K562 (cell line): ENCODE data around the gene PRKAG2. TPM values are rescaled to one million over a fixed set of nuclear protein-coding genes. Genes with fewer than 3 reads are reported as not detected.

Experiments used
- ATAC-seq: fragments of 200-7000 bp; cut with Tn5 transposase; 3 replicates; pipeline ENCODE4 v1.9.1; 2020; ENCODE audit warnings: moderate library complexity
- BruUV-seq: library from RNA; stranded (reverse); fragments of 400-500 nt; replicated peaks from 2 replicates; lab custom pipeline; 2021; lab: Mats Ljungman, UMichigan
- CTCF ChIA-PET: fragments of 300-600 bp; formaldehyde crosslinking; extraction: SDS; loops from one replicate; lab custom pipeline; 2021; ENCODE audit warnings: low intra/inter-chr PET ratio; lab: Yijun Ruan, JAX
- POLR2A ChIA-PET: fragments of 300-600, 350-650 bp; sonication (Branson Sonifier 250); formaldehyde crosslinking; extraction: SDS; loops from one replicate; lab custom pipeline; 2021; ENCODE audit warnings: antibody characterized with exemption, inconsistent platforms; lab: Yijun Ruan, JAX
- DNase-seq, 4 experiments: peaks; one replicate each; pipeline versions ENCODE4 v3.0.0 to v3.0.0-alpha.2; 2011 to 2018; ENCODE audit warnings: low spot score in 3 of 4, mixed read lengths in 3 of 4; ENCODE audit errors: extremely low read depth in 1 of 4
- FAIRE-seq: peaks from 2 replicates; lab custom pipeline; 2011; peaks lifted over from hg19 to GRCh38; lab: Jason Lieb, UNC
- H2AFZ ChIP-seq: 2 replicates; pipeline ENCODE4 v1.6.0; 2011; ENCODE audit warnings: low read depth, low read length, control low read depth, inconsistent platforms
- H3K27ac ChIP-seq: fragments of 200-600 bp; 3 replicates; pipeline ENCODE4 v1.8.0; 2011; ENCODE audit warnings: low read depth, mild to moderate bottlenecking, control low read depth, inconsistent platforms, low read length, moderate library complexity, mixed read lengths; ENCODE audit errors: extremely low read depth
- H3K27me3 ChIP-seq, 2 experiments: fragments of 300-600 bp in 1 of 2; 2 replicates in 1 of 2; 3 replicates in 1 of 2; pipeline versions ENCODE4 v1.6.0 to v1.8.0; 2011; ENCODE audit warnings: inconsistent platforms in 2 of 2, low read length in 2 of 2, mild to moderate bottlenecking in 1 of 2, mixed read lengths in 1 of 2, moderate library complexity in 1 of 2; ENCODE audit not compliant: control insufficient read depth in 2 of 2, insufficient read depth in 2 of 2
- H3K36me3 ChIP-seq: fragments of 300-600 bp; 3 replicates; pipeline ENCODE4 v1.8.0; 2011; ENCODE audit warnings: mild to moderate bottlenecking, low read length, inconsistent platforms; ENCODE audit not compliant: control insufficient read depth, insufficient read depth
- H3K4me1 ChIP-seq, 2 experiments: fragments of 200-600 bp in 1 of 2; replicated peaks in 1 of 2; 2 replicates in 1 of 2; 3 replicates in 1 of 2; pipeline versions ENCODE4 v1.5.1 to v1.8.0; 2011; ENCODE audit warnings: inconsistent platforms in 2 of 2, low read length in 2 of 2, mild to moderate bottlenecking in 1 of 2, mixed read lengths in 1 of 2, moderate library complexity in 1 of 2; ENCODE audit not compliant: control insufficient read depth in 2 of 2, insufficient read depth in 2 of 2
- H3K4me2 ChIP-seq: 2 replicates; pipeline ENCODE4 v1.6.1; 2011; ENCODE audit warnings: low read length, control low read depth, inconsistent platforms, mixed read lengths; ENCODE audit not compliant: insufficient read depth
- H3K4me3 ChIP-seq: fragments of 200-600 bp; sonication (generic), shearing (Covaris generic); 2 replicates; pipeline ENCODE4 v1.5.1; 2016; ENCODE audit warnings: control low read depth, inconsistent platforms
- H3K79me2 ChIP-seq: fragments of 200-600 bp; 3 replicates; pipeline ENCODE4 v1.8.0; 2011; ENCODE audit warnings: low read length, inconsistent platforms; ENCODE audit not compliant: control insufficient read depth, insufficient read depth
- H3K9ac ChIP-seq, 2 experiments: 2 replicates each; pipeline versions ENCODE4 v1.6.0 to v1.6.1; 2011; ENCODE audit warnings: low read depth in 2 of 2, low read length in 2 of 2, control low read depth in 1 of 2, inconsistent platforms in 1 of 2, mild to moderate bottlenecking in 1 of 2, mixed read lengths in 1 of 2; ENCODE audit not compliant: insufficient read depth in 1 of 2
- H3K9me1 ChIP-seq: one replicate; pipeline ENCODE4 v1.6.0; 2011; ENCODE audit warnings: inconsistent platforms, mild to moderate bottlenecking, low read length, moderate library complexity; ENCODE audit not compliant: control insufficient read depth, insufficient read depth
- H3K9me3 ChIP-seq: replicated peaks from 2 replicates; pipeline ENCODE4 v1.5.1; 2011; ENCODE audit warnings: low read depth, low read length, inconsistent platforms; ENCODE audit not compliant: control insufficient read depth, insufficient read depth
- H4K20me1 ChIP-seq: replicated peaks from 2 replicates; pipeline ENCODE4 v1.6.1; 2011; ENCODE audit warnings: low read length, inconsistent platforms, mixed read lengths; ENCODE audit not compliant: control insufficient read depth, insufficient read depth
- E2F3 ChIP-seq: fragments of 250-450 bp; sonication (Bioruptor Pico); IDR thresholded peaks from 2 replicates; pipeline ENCODE4 v1.4.0; 2020; ENCODE audit warnings: mild to moderate bottlenecking
- ELF1 ChIP-seq: fragments of 200-800 bp; sonication (Bioruptor generic); IDR thresholded peaks from 2 replicates; pipeline ENCODE4 v1.6.1; 2016; ENCODE audit warnings: missing genetic modification characterization, missing compliant biosample characterization
- FOXK1 ChIP-seq: sonication (generic); formaldehyde crosslinking; IDR thresholded peaks from 2 replicates; pipeline ENCODE4 v1.8.0; 2022; ENCODE audit warnings: missing genetic modification reagents, mild to moderate bottlenecking, borderline replicate concordance
- GATAD2A ChIP-seq: fragments of 450-650 bp; IDR thresholded peaks from 2 replicates; pipeline ENCODE4 v1.6.1; 2017
- MTA2 ChIP-seq: fragments of 450-650 bp; IDR thresholded peaks from 2 replicates; pipeline ENCODE4 v1.6.1; 2016; ENCODE audit warnings: low read depth
- PHB2 ChIP-seq: fragments of 450-650 bp; IDR thresholded peaks from 2 replicates; pipeline ENCODE4 v1.6.1; 2017; ENCODE audit warnings: low read depth
- RBM34 ChIP-seq: fragments of 200-400 bp; formaldehyde crosslinking; IDR thresholded peaks from 2 replicates; pipeline ENCODE4 v1.6.1; 2018; ENCODE audit warnings: low read length, borderline replicate concordance; ENCODE audit not compliant: insufficient read depth
- TCF3 ChIP-seq: sonication (generic); formaldehyde crosslinking; IDR thresholded peaks from 2 replicates; pipeline ENCODE4 v1.4.0; 2020; ENCODE audit warnings: mild to moderate bottlenecking, missing genetic modification reagents
- ZSCAN29 ChIP-seq: fragments of 450-650 bp; IDR thresholded peaks from 2 replicates; pipeline ENCODE4 v1.6.1; 2017
- WGBS: fragments of 100-300 bp; shearing (Covaris generic); methylation state at CpG from one replicate; pipeline ENCODE4 v1.1.6; 2016; ENCODE audit warnings: low coverage, mixed read lengths; ENCODE audit not compliant: insufficient coverage; ENCODE audit errors: missing lambda C conversion rate; 5-methylcytosine and 5-hydroxymethylcytosine counted together
- in situ Hi-C: fragments of 300-500 bp; cut with MboI; formaldehyde crosslinking; loops from 4 replicates; pipeline ENCODE4 v1.15.0; 2018; ENCODE audit warnings: inconsistent platforms, mixed read lengths
- intact Hi-C: fragments of 100-400 bp; cut with micrococcal nuclease; formaldehyde crosslinking; loops from 2 replicates; pipeline ENCODE4 v1.14.2; 2022
- polyA plus RNA-seq, 8 experiments: library from polyadenylated mRNA; depleted of rRNA in 4 of 8; stranded (reverse) in 5 of 8; unstranded in 3 of 8; fragments of >200 nt; fragmentation: Nextera tagmentation in 2 of 8; fragmentation: Illumina TruSeq in 1 of 8; extraction: Ambion mirVana in 2 of 8; extraction: Trizol in 1 of 8; gene quantifications; 2 replicates each; pipeline versions ENCODE4 v1.2.1 to v1.2.3, GENCODE V29; 2011 to 2014; ENCODE audit warnings: inconsistent platforms in 1 of 8, missing spikeins in 1 of 8
- total RNA-seq, 7 experiments: library from RNA; depleted of rRNA in 6 of 7; stranded (reverse); fragments of >200 nt in 6 of 7; fragmentation: Illumina TruSeq in 2 of 7; extraction: Trizol in 2 of 7; gene quantifications; 2 replicates each; pipeline versions ENCODE4 v1.2.1 to v1.2.3, GENCODE V29; 2011 to 2021; ENCODE audit warnings: low replicate concordance in 1 of 7
- TF ChIP-seq, protein P1 (sequence below): fragments of 250-450 bp; sonication (Bioruptor Pico); IDR thresholded peaks from 2 replicates; pipeline ENCODE4 v1.8.0; 2022; ENCODE audit warnings: inconsistent platforms, mild to moderate bottlenecking, moderate library complexity, borderline replicate concordance
- TF ChIP-seq, protein P2 (sequence below): sonication (generic); formaldehyde crosslinking; IDR thresholded peaks from 2 replicates; pipeline ENCODE4 v1.8.0; 2022; ENCODE audit warnings: missing genetic modification reagents, mild to moderate bottlenecking, borderline replicate concordance

Gene PRKAG2
- total and polyA plus RNA-seq, 9 of the 15 experiments (the other 6 are each of a cell fraction or from before 2014, with no cell fraction given) = 0.99 to 5.6 (median 3.3) TPM

DNA sequence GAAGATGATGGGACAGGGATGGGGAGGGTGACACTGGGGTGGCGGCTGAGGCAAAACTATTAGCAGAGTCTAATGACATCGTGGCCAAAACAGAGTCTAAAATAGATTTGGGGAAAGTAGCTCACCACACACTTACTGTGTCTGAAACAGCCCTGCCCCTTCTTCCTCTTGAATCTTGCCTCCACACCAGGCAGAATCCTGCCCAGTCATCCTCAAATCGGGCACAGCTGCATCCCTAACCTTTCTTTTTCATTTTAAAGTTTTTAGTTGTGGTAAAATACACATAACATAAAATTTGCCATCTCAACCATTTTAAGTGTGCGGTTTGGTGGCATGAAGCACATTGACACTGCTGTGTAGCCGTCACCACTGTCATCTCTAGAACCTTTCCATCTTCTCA is 90.0 kb downstream of the PRKAG2 start:
- ChIA-PET CTCF (no interaction called here), POLR2A (interaction anchor here (1.7 kb wide), 1 partner anchor 11 kb away, joined by 3 read pairs; no protein-coding TSS in a partner anchor)
- Histone ChIP-seq H3K4me2 (no peak overlapping the region), H3K36me3 (no peaks in the 10 kb centered on the region), H4K20me1 (peaks cover 11% of the 10 kb centered on the region; the same call in 1 of the 2 replicates), H3K9me3 (no peaks in the 10 kb centered on the region), H3K9ac (no peak overlapping the region), H3K27ac (no peak overlapping the region), H3K4me1 (peaks cover 0 to 8% of the 10 kb centered on the region in 2 experiments; a peak in 2 of 5 replicates), H3K79me2 (no peaks in the 10 kb centered on the region), H3K9me1 (no peaks in the 10 kb centered on the region), H3K27me3 (peaks cover 47 to 76% of the 10 kb centered on the region in 2 experiments), H2AFZ (no peak overlapping the region), H3K4me3 (no peak overlapping the region)
- 4% methylated on average over 5 of the region's 5 CpGs for WGBS
- in situ Hi-C loops (no loop called here), intact Hi-C loops (no loop called here)
- no peak for DNase-seq
- no peak for FAIRE-seq
- TF ChIP-seq RBM34 (no peak), ELF1 (tag) (no peak), GATAD2A (no peak), ZSCAN29 (no peak), PHB2 (no peak), MTA2 (no peak), FOXK1 (CRISPR knock-in tag) (no peak), TCF3 (CRISPR knock-in tag) (no peak), E2F3 (CRISPR knock-in tag) (no peak)
- TF ChIP-seq, protein P1, sequence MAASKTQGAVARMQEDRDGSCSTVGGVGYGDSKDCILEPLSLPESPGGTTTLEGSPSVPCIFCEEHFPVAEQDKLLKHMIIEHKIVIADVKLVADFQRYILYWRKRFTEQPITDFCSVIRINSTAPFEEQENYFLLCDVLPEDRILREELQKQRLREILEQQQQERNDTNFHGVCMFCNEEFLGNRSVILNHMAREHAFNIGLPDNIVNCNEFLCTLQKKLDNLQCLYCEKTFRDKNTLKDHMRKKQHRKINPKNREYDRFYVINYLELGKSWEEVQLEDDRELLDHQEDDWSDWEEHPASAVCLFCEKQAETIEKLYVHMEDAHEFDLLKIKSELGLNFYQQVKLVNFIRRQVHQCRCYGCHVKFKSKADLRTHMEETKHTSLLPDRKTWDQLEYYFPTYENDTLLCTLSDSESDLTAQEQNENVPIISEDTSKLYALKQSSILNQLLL (CRISPR knock-in tag) = no peak
- TF ChIP-seq, protein P2, sequence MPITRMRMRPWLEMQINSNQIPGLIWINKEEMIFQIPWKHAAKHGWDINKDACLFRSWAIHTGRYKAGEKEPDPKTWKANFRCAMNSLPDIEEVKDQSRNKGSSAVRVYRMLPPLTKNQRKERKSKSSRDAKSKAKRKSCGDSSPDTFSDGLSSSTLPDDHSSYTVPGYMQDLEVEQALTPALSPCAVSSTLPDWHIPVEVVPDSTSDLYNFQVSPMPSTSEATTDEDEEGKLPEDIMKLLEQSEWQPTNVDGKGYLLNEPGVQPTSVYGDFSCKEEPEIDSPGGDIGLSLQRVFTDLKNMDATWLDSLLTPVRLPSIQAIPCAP = no peak
- ATAC-seq = no peak
- no TSS peak for BruUV-seq
